BLaER1 (cell line): ENCODE results near the gene PREPL.

ENCODE experiments used
- H3K27ac ChIP-seq: shearing (Covaris generic); formaldehyde crosslinking; 2 replicates; pipeline ENCODE4 v1.8.1; 2022
- H3K27me3 ChIP-seq: shearing (Covaris generic); formaldehyde crosslinking; 2 replicates; pipeline ENCODE4 v1.8.1; 2022
- H3K36me3 ChIP-seq: shearing (Covaris generic); formaldehyde crosslinking; 2 replicates; pipeline ENCODE4 v1.8.1; 2022
- H3K4me1 ChIP-seq: shearing (Covaris generic); formaldehyde crosslinking; 2 replicates; pipeline ENCODE4 v1.8.1; 2022
- H3K4me2 ChIP-seq: shearing (Covaris generic); formaldehyde crosslinking; 2 replicates; pipeline ENCODE4 v1.8.1; 2022
- H3K4me3 ChIP-seq: shearing (Covaris generic); formaldehyde crosslinking; 2 replicates; pipeline ENCODE4 v1.8.1; 2022
- H3K9ac ChIP-seq: shearing (Covaris generic); formaldehyde crosslinking; 2 replicates; pipeline ENCODE4 v1.8.1; 2022
- H3K9me3 ChIP-seq: shearing (Covaris generic); formaldehyde crosslinking; 2 replicates; pipeline ENCODE4 v1.8.1; 2022
- H4K20me1 ChIP-seq: shearing (Covaris generic); formaldehyde crosslinking; 2 replicates; pipeline ENCODE4 v1.8.1; 2022
- Cebpa-rat ChIP-seq: shearing (Covaris generic); IDR thresholded peaks from 2 replicates; pipeline ENCODE4 v1.8.1; 2022

PREPL gene

GRCh38 chr2:44351088-44351487, 10.2 kb downstream of the PREPL start:
- no peak for TF ChIP-seq Cebpa-rat
- Histone ChIP-seq H3K27me3 (no peaks in the 10 kb centered on the region), H4K20me1 (no peaks in the 10 kb centered on the region), H3K4me1 (no peaks in the 10 kb centered on the region), H3K9me3 (no peaks in the 10 kb centered on the region), H3K4me3 (no peak overlapping the region), H3K27ac (no peak overlapping the region), H3K36me3 (no peaks in the 10 kb centered on the region), H3K9ac (no peak overlapping the region), H3K4me2 (no peak overlapping the region)

DNA sequence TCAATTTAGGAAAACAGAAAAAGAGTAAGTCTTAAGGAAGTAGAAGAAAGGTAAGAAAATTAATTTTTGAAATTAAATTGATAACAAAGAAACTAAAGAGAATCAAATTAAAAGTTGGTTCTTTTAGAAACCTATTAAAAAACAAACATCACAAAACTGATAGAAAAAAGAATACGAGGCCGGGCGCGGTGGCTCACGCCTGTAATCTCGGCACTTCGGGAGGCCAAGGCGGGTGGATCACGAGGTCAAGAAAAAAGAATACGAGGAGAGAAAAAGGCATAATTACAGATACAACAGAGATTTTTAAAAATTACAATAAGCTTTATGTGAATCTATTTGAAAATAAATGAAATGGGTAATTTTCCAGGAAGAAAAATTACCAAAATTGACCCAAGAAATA, 11.8 kb downstream of the PREPL start:
- no peak for TF ChIP-seq Cebpa-rat
- no peak overlapping the region for H3K4me3 ChIP-seq
- no peak overlapping the region for H3K27ac ChIP-seq
- H3K4me2 ChIP-seq = no peak overlapping the region
- no peaks in the 10 kb centered on the region for H3K36me3 ChIP-seq
- H3K9ac ChIP-seq = no peak overlapping the region
- H3K9me3 ChIP-seq = no peaks in the 10 kb centered on the region
- H3K27me3 ChIP-seq = no peaks in the 10 kb centered on the region
- no peaks in the 10 kb centered on the region for H4K20me1 ChIP-seq
- H3K4me1 ChIP-seq = no peaks in the 10 kb centered on the region

GRCh38 chr2:44348400-44348799, 12.9 kb downstream of the PREPL start:
- Histone ChIP-seq H3K27ac (no peak overlapping the region), H3K27me3 (no peaks in the 10 kb centered on the region), H3K9me3 (no peaks in the 10 kb centered on the region), H3K4me2 (no peak overlapping the region), H4K20me1 (no peaks in the 10 kb centered on the region), H3K9ac (no peak overlapping the region), H3K36me3 (0 out of 2 replicates have a peak, but pooled peaks cover 3% of the 10 kb centered on the region), H3K4me1 (no peaks in the 10 kb centered on the region), H3K4me3 (no peak overlapping the region)
- TF ChIP-seq Cebpa-rat = no peak

DNA sequence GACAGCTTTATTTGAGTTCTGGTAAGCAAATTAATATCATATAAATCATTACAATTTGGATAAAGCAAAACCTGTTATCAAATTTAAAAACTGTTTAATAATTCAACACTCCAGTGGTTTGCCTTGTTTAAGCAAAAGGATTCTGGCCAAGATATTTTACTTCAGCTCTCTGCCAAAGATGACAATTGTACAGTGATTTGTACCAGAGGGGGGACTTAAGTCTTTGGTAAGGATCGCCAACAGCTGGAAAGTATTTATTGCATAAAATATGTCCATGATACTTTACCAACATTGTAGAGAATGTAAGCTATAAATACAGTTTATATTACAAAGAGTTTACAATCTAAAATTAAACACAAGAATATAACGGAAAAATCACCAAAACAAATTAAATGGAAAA, 13.8 kb downstream of the PREPL start:
- H3K4me2 ChIP-seq = no peak overlapping the region
- H3K9me3 ChIP-seq = no peaks in the 10 kb centered on the region
- no peak overlapping the region for H3K4me3 ChIP-seq
- H3K36me3 ChIP-seq = 0 out of 2 replicates have a peak, but pooled peaks cover 3% of the 10 kb centered on the region
- no peaks in the 10 kb centered on the region for H4K20me1 ChIP-seq
- no peaks in the 10 kb centered on the region for H3K27me3 ChIP-seq
- H3K4me1 ChIP-seq = no peaks in the 10 kb centered on the region
- no peak for TF ChIP-seq Cebpa-rat
- no peak overlapping the region for H3K9ac ChIP-seq
- no peak overlapping the region for H3K27ac ChIP-seq

- no peak overlapping the region for H3K9ac ChIP-seq
- no peak for TF ChIP-seq Cebpa-rat
- no peaks in the 10 kb centered on the region for H4K20me1 ChIP-seq
- H3K4me1 ChIP-seq = no peaks in the 10 kb centered on the region
- no peaks in the 10 kb centered on the region for H3K9me3 ChIP-seq
- no peak overlapping the region for H3K4me3 ChIP-seq
- H3K27ac ChIP-seq = no peak overlapping the region
- no peaks in the 10 kb centered on the region for H3K27me3 ChIP-seq
- H3K36me3 ChIP-seq = peaks cover 22% of the 10 kb centered on the region
- H3K4me2 ChIP-seq = no peak overlapping the region
These were observed 18.4 kb downstream of the PREPL start for GRCh38 chr2:44342854-44343253.

DNA sequence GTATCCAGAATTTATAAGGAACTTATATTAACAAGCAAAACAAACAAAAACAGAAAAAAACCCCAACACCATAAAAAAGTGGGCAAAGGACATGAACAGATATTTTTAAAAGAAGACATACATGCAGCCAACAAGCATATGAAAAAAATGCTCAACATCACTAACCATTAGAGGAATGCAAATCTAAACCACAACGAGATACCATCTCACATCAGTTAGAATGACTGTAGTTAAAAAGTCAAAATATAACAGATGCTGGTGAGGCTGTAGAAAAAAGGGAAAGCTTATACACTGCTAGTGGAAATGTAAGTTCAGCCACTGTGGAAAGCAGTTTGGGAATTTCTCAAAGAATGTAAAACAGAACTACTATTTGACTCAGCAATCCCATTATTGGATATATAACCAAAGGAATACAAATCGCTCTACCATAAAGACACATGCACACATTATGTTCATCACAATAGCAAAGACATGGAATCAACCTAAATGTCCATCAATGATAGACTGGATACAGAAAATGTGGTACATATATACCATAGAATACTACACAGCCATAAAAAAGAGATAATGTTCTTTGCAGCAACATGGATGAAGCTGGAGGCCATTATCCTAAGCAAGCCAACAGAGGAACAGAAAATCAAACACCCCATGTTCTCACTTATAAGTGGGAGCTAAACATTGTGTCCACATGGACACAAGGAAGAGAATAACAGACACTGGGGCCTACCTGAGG, 25.3 kb downstream of the PREPL start:
- no peak overlapping the region for H3K27ac ChIP-seq
- H3K4me3 ChIP-seq = no peak overlapping the region
- H3K4me1 ChIP-seq = no peaks in the 10 kb centered on the region
- no peaks in the 10 kb centered on the region for H3K27me3 ChIP-seq
- peaks cover 5% of the 10 kb centered on the region; the same call in 1 of the 2 replicates for H3K9me3 ChIP-seq
- no peaks in the 10 kb centered on the region for H4K20me1 ChIP-seq
- H3K36me3 ChIP-seq = peaks cover 57% of the 10 kb centered on the region
- H3K9ac ChIP-seq = no peak overlapping the region
- no peak for TF ChIP-seq Cebpa-rat
- H3K4me2 ChIP-seq = no peak overlapping the region

- Histone ChIP-seq H3K27me3 (no peaks in the 10 kb centered on the region), H3K4me1 (peaks cover 14% of the 10 kb centered on the region), H3K4me2 (no peak overlapping the region), H3K9me3 (peaks cover 5% of the 10 kb centered on the region; the same call in 1 of the 2 replicates), H3K4me3 (no peak overlapping the region), H3K36me3 (peaks cover 52% of the 10 kb centered on the region), H4K20me1 (no peaks in the 10 kb centered on the region), H3K27ac (no peak overlapping the region), H3K9ac (no peak overlapping the region)
- no peak for TF ChIP-seq Cebpa-rat
These were observed 27.3 kb downstream of the PREPL start for GRCh38 chr2:44333994-44334393.

DNA sequence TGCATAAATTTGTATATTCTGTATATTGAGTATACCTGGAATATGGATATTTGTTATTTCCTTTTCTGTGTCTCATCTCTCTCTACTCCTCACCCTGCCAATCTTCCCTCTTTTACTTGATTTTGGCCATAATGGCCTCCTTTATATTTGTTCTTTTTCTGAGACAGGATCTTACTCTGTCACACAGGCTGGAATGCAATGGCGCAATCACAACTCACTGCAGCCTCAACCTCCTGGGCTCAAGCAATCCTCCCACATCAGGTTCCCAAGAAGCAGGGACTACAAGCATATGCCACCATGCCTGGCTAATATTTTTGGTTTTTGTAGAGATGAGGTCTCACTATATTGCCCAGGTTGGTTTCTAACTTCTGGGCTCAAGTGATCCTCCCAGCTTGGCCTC, 30.5 kb downstream of the PREPL start:
- H3K4me1 ChIP-seq = peaks cover 15% of the 10 kb centered on the region
- no peaks in the 10 kb centered on the region for H4K20me1 ChIP-seq
- no peaks in the 10 kb centered on the region for H3K27me3 ChIP-seq
- TF ChIP-seq Cebpa-rat = no peak
- H3K4me3 ChIP-seq = no peak overlapping the region
- H3K9ac ChIP-seq = no peak overlapping the region
- no peaks in the 10 kb centered on the region for H3K9me3 ChIP-seq
- H3K36me3 ChIP-seq = peaks cover 51% of the 10 kb centered on the region
- no peak overlapping the region for H3K4me2 ChIP-seq
- no peak overlapping the region for H3K27ac ChIP-seq

GRCh38 chr2:44329343-44329742, 32.0 kb downstream of the PREPL start:
- TF ChIP-seq Cebpa-rat = no peak
- Histone ChIP-seq H3K27ac (peak overlapping the region; percentile 55), H4K20me1 (no peaks in the 10 kb centered on the region), H3K9me3 (no peaks in the 10 kb centered on the region), H3K36me3 (peaks cover 59% of the 10 kb centered on the region), H3K4me1 (peaks cover 15% of the 10 kb centered on the region), H3K27me3 (no peaks in the 10 kb centered on the region), H3K4me2 (peak overlapping the region; percentile 53), H3K9ac (no peak overlapping the region), H3K4me3 (no peak overlapping the region)

DNA sequence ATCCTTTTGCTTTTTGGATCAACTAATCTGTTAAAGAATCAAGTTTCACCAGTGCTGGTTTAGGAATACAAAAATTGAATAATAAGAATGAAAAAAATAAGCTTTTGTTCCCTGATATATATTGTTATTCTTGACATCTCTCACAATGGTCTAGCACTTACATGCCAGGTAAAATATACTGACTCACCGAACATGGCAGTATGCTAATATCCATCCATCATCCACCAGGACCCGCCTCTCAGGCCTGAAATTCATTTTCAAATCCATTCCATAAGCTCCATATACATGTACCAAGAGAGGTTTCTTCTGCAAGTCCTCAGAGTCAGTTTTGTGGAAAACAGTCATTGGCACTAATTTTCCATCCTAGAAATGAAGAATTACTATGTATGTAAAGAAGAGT, 32.5 kb downstream of the PREPL start:
- Histone ChIP-seq H3K4me2 (no peak overlapping the region), H3K36me3 (peaks cover 60% of the 10 kb centered on the region)

More for the DNA sequence above, 32.5 kb downstream of the PREPL start:
- Histone ChIP-seq H3K4me1 (peaks cover 15% of the 10 kb centered on the region), H3K9me3 (no peaks in the 10 kb centered on the region), H3K9ac (no peak overlapping the region), H4K20me1 (no peaks in the 10 kb centered on the region), H3K4me3 (no peak overlapping the region), H3K27ac (no peak overlapping the region), H3K27me3 (no peaks in the 10 kb centered on the region)
- no peak for TF ChIP-seq Cebpa-rat
